Activated CD8-positive, alpha-beta memory T cell treated with anti-CD3 and anti-CD28 coated beads, Interleukin-2, amount 10 ng/mL, durations not matched to agents 7 days and 5 days (primary cell): ENCODE results near the gene CPSF7. TPM values are rescaled to one million over a fixed set of nuclear protein-coding genes. Genes with fewer than 3 reads are reported as not detected.
A peak's percentile ranks its signal among the peaks of the same experiment; 100 is the strongest.

Source experiments
- ATAC-seq: fragments of 150-1000 bp; cut with Tn5 transposase; one replicate; pipeline ENCODE4 v1.10.0; 2021; ENCODE audit warnings: moderate library complexity
- CTCF ChIA-PET: fragments of 350-600 bp; sonication (Branson Sonifier 250); formaldehyde crosslinking; loops from one replicate; lab custom pipeline; 2021; ENCODE audit warnings: antibody characterized with exemption; lab: Charles Lee
- DNase-seq: peaks from one replicate; pipeline ENCODE4 v3.0.0-alpha.2; 2020
- H3K27ac Mint-ChIP-seq: one replicate; pipeline ENCODE4 v1.8.0; 2021; ENCODE audit warnings: mild to moderate bottlenecking, mixed read lengths
- H3K27me3 Mint-ChIP-seq: one replicate; pipeline ENCODE4 v1.8.0; 2021; ENCODE audit warnings: mixed read lengths
- H3K36me3 Mint-ChIP-seq: one replicate; pipeline ENCODE4 v1.8.0; 2021; ENCODE audit warnings: mild to moderate bottlenecking, mixed read lengths
- H3K4me1 Mint-ChIP-seq: one replicate; pipeline ENCODE4 v1.8.0; 2021; ENCODE audit warnings: mixed read lengths
- H3K4me3 Mint-ChIP-seq: one replicate; pipeline ENCODE4 v1.8.0; 2021; ENCODE audit warnings: mild to moderate bottlenecking, moderate library complexity, mixed read lengths
- H3K9me3 Mint-ChIP-seq: one replicate; pipeline ENCODE4 v1.8.0; 2022; ENCODE audit warnings: low read depth, mixed read lengths
- total RNA-seq, 2 experiments: library from RNA; stranded (reverse); gene quantifications; one replicate each; pipeline ENCODE4 v1.2.3, GENCODE V29; 2021

Gene CPSF7
- total RNA-seq, 2 experiments from 2014 or later: 103 to 118 TPM

- H3K36me3 Mint-ChIP-seq: peaks cover 62% of the 10 kb centered on the region
- ATAC-seq (no peak), DNase-seq (no peak)
- H3K27me3 Mint-ChIP-seq: no peaks in the 10 kb centered on the region
- CTCF ChIA-PET: interaction anchor here (1.9 kb wide), 1 partner anchor 10 kb away, joined by 14 read pairs; no protein-coding TSS in a partner anchor
- H3K4me3 Mint-ChIP-seq: no peak overlapping the region
- H3K9me3 Mint-ChIP-seq: no peaks in the 10 kb centered on the region
- peak overlapping the region; percentile 56 for H3K27ac Mint-ChIP-seq
- peaks cover 52% of the 10 kb centered on the region for H3K4me1 Mint-ChIP-seq
Observed at GRCh38 chr11:61425367-61426131, 4.2 kb downstream of the CPSF7 start.

GRCh38 chr11:61422226-61422625 lies 7.5 kb downstream of the CPSF7 start:
- H3K36me3 Mint-ChIP-seq: peaks cover 75% of the 10 kb centered on the region
- H3K4me1 Mint-ChIP-seq: peaks cover 48% of the 10 kb centered on the region
- ATAC-seq (no peak), DNase-seq (no peak)
- H3K27ac Mint-ChIP-seq: no peak overlapping the region
- no peaks in the 10 kb centered on the region for H3K27me3 Mint-ChIP-seq
- CTCF ChIA-PET: interaction anchor here (1.5 kb wide), 1 partner anchor 13 kb away, joined by 7 read pairs; no protein-coding TSS in a partner anchor
- H3K9me3 Mint-ChIP-seq: no peaks in the 10 kb centered on the region
- H3K4me3 Mint-ChIP-seq: no peak overlapping the region

- DNase-seq: no peak
- Mint-ChIP-seq H3K4me1 (peaks cover 45% of the 10 kb centered on the region), H3K27me3 (no peaks in the 10 kb centered on the region), H3K9me3 (no peaks in the 10 kb centered on the region), H3K27ac (peak overlapping the region; percentile 61), H3K36me3 (peaks cover 79% of the 10 kb centered on the region), H3K4me3 (no peak overlapping the region)
- CTCF ChIA-PET: interaction anchor here (1.1 to 2.3 kb wide), 2 partner anchors 17 to 82 kb away, joined by 5 to 7 read pairs; no protein-coding TSS in a partner anchor
- no peak for ATAC-seq
Observed at GRCh38 chr11:61418136-61418535, 11.6 kb downstream of the CPSF7 start.

GRCh38 chr11:61417670-61418069 lies 12.1 kb downstream of the CPSF7 start:
- Mint-ChIP-seq H3K9me3 (no peaks in the 10 kb centered on the region), H3K27ac (peak overlapping the region; percentile 61), H3K27me3 (no peaks in the 10 kb centered on the region), H3K36me3 (peaks cover 81% of the 10 kb centered on the region), H3K4me1 (peaks cover 45% of the 10 kb centered on the region), H3K4me3 (no peak overlapping the region)
- DNase-seq (no peak), ATAC-seq (no peak)
- CTCF ChIA-PET: interaction anchor here (1.1 to 2.3 kb wide), 2 partner anchors 18 to 82 kb away, joined by 5 to 7 read pairs; no protein-coding TSS in a partner anchor

GRCh38 chr11:61416941-61417340 lies 12.8 kb downstream of the CPSF7 start:
- Mint-ChIP-seq H3K4me3 (no peak overlapping the region), H3K27me3 (no peaks in the 10 kb centered on the region), H3K4me1 (peaks cover 40% of the 10 kb centered on the region), H3K27ac (no peak overlapping the region), H3K9me3 (no peaks in the 10 kb centered on the region), H3K36me3 (peaks cover 78% of the 10 kb centered on the region)
- DNase-seq (no peak), ATAC-seq (no peak)
- CTCF ChIA-PET: interaction anchor here (1.1 to 2.3 kb wide), 2 partner anchors 18 to 81 kb away, joined by 5 to 7 read pairs; no protein-coding TSS in a partner anchor

GRCh38 chr11:61415381-61415780 lies 14.4 kb downstream of the CPSF7 start:
- Mint-ChIP-seq H3K27me3 (no peaks in the 10 kb centered on the region), H3K27ac (peak overlapping the region; percentile 67), H3K9me3 (no peaks in the 10 kb centered on the region), H3K4me3 (no peak overlapping the region), H3K36me3 (peaks cover 78% of the 10 kb centered on the region), H3K4me1 (peaks cover 32% of the 10 kb centered on the region)
- CTCF ChIA-PET: interaction anchor here (1.2 kb wide), 1 partner anchor 20 kb away, joined by 4 read pairs; no protein-coding TSS in a partner anchor
- DNase-seq: no peak
- no peak for ATAC-seq

GRCh38 chr11:61414547-61414946 lies 15.2 kb downstream of the CPSF7 start:
- no peak overlapping the region for H3K4me3 Mint-ChIP-seq
- H3K36me3 Mint-ChIP-seq: peaks cover 72% of the 10 kb centered on the region
- DNase-seq (no peak), ATAC-seq (no peak)
- H3K4me1 Mint-ChIP-seq: peaks cover 32% of the 10 kb centered on the region
- H3K27me3 Mint-ChIP-seq: no peaks in the 10 kb centered on the region
- peak overlapping the region; percentile 79 for H3K27ac Mint-ChIP-seq
- no peaks in the 10 kb centered on the region for H3K9me3 Mint-ChIP-seq
- CTCF ChIA-PET: interaction anchor here (1.0 to 1.2 kb wide), 2 partner anchors 21 to 30 kb away, joined by 3 to 4 read pairs; no protein-coding TSS in a partner anchor

GRCh38 chr11:61413496-61413895 lies 16.3 kb downstream of the CPSF7 start:
- no peaks in the 10 kb centered on the region for H3K9me3 Mint-ChIP-seq
- ATAC-seq (no peak), DNase-seq (no peak)
- H3K4me1 Mint-ChIP-seq: peaks cover 30% of the 10 kb centered on the region
- peaks cover 67% of the 10 kb centered on the region for H3K36me3 Mint-ChIP-seq
- no peaks in the 10 kb centered on the region for H3K27me3 Mint-ChIP-seq
- CTCF ChIA-PET: interaction anchor here (0.9 kb wide), 1 partner anchor 79 kb away, joined by 3 read pairs; no protein-coding TSS in a partner anchor
- no peak overlapping the region for H3K4me3 Mint-ChIP-seq
- peak overlapping the region; percentile 37 for H3K27ac Mint-ChIP-seq

GRCh38 chr11:61411589-61411988 lies 18.2 kb downstream of the CPSF7 start:
- CTCF ChIA-PET: interaction anchor here (1.5 kb wide), 1 partner anchor 23 kb away, joined by 6 read pairs; no protein-coding TSS in a partner anchor
- peaks cover 21% of the 10 kb centered on the region for H3K4me1 Mint-ChIP-seq
- no peak overlapping the region for H3K27ac Mint-ChIP-seq
- DNase-seq (no peak), ATAC-seq (no peak)
- H3K9me3 Mint-ChIP-seq: no peaks in the 10 kb centered on the region
- peaks cover 61% of the 10 kb centered on the region for H3K36me3 Mint-ChIP-seq
- H3K27me3 Mint-ChIP-seq: no peaks in the 10 kb centered on the region
- H3K4me3 Mint-ChIP-seq: no peak overlapping the region

- CTCF ChIA-PET: interaction anchor here (3.6 kb wide), 1 partner anchor 22 kb away, joined by 14 read pairs; no protein-coding TSS in a partner anchor
- Mint-ChIP-seq H3K4me1 (no peaks in the 10 kb centered on the region), H3K9me3 (no peaks in the 10 kb centered on the region), H3K4me3 (no peak overlapping the region), H3K27me3 (no peaks in the 10 kb centered on the region), H3K36me3 (peaks cover 60% of the 10 kb centered on the region), H3K27ac (no peak overlapping the region)
- DNase-seq (no peak), ATAC-seq (no peak)
Observed at GRCh38 chr11:61406991-61407728, 22.6 kb downstream of the CPSF7 start.

GRCh38 chr11:61406067-61406466 lies 23.7 kb downstream of the CPSF7 start:
- no peak overlapping the region for H3K27ac Mint-ChIP-seq
- H3K36me3 Mint-ChIP-seq: peaks cover 55% of the 10 kb centered on the region
- CTCF ChIA-PET: interaction anchor here (0.8 to 3.6 kb wide), 2 partner anchors 21 to 29 kb away, joined by 3 to 14 read pairs; no protein-coding TSS in a partner anchor

GRCh38 chr11:61404641-61405040 lies 25.1 kb downstream of the CPSF7 start:
- CTCF ChIA-PET: interaction anchor here (3.6 kb wide), 1 partner anchor 19 kb away, joined by 14 read pairs; no protein-coding TSS in a partner anchor
- ATAC-seq: no peak

More at GRCh38 chr11:61406067-61406466, 23.7 kb downstream of the CPSF7 start:
- Mint-ChIP-seq H3K27me3 (no peaks in the 10 kb centered on the region), H3K4me1 (no peaks in the 10 kb centered on the region), H3K9me3 (no peaks in the 10 kb centered on the region), H3K4me3 (no peak overlapping the region)
- DNase-seq (no peak), ATAC-seq (no peak)

GRCh38 chr11:61404103-61404502 lies 25.7 kb downstream of the CPSF7 start:
- no peaks in the 10 kb centered on the region for H3K27me3 Mint-ChIP-seq
- H3K9me3 Mint-ChIP-seq: no peaks in the 10 kb centered on the region
- DNase-seq (no peak), ATAC-seq (no peak)
- peaks cover 46% of the 10 kb centered on the region for H3K36me3 Mint-ChIP-seq
- no peak overlapping the region for H3K27ac Mint-ChIP-seq
- no peaks in the 10 kb centered on the region for H3K4me1 Mint-ChIP-seq
- CTCF ChIA-PET: no interaction called here
- H3K4me3 Mint-ChIP-seq: no peak overlapping the region

More at GRCh38 chr11:61404641-61405040, 25.1 kb downstream of the CPSF7 start:
- no peaks in the 10 kb centered on the region for H3K9me3 Mint-ChIP-seq
- no peak overlapping the region for H3K4me3 Mint-ChIP-seq
- no peak for DNase-seq
- peaks cover 48% of the 10 kb centered on the region for H3K36me3 Mint-ChIP-seq
- H3K4me1 Mint-ChIP-seq: no peaks in the 10 kb centered on the region
- no peak overlapping the region for H3K27ac Mint-ChIP-seq
- no peaks in the 10 kb centered on the region for H3K27me3 Mint-ChIP-seq
